Parathyroid adenoma (tissue), 2 donors: ENCODE data around the gene AUTS2.

Experiments used
- H2AFZ ChIP-seq: fragments of 300-600 bp; sonication (generic); one replicate; pipeline ENCODE4 v1.7.0; 2017; ENCODE audit warnings: antibody characterized with exemption, mild to moderate bottlenecking
- H3K27ac ChIP-seq: fragments of 300-600 bp; sonication (generic); one replicate; pipeline ENCODE4 v1.7.0; 2017
- H3K27me3 ChIP-seq: fragments of 300-600 bp; sonication (generic); one replicate; pipeline ENCODE4 v1.7.0; 2017; ENCODE audit warnings: low read length; ENCODE audit not compliant: control insufficient read depth, insufficient read depth
- H3K36me3 ChIP-seq: fragments of 300-600 bp; sonication (generic); one replicate; pipeline ENCODE4 v1.7.0; 2017; ENCODE audit warnings: low read length; ENCODE audit not compliant: control insufficient read depth, insufficient read depth
- H3K4me1 ChIP-seq: fragments of 300-600 bp; sonication (generic); one replicate; pipeline ENCODE4 v1.7.0; 2017; ENCODE audit warnings: control low read depth
- H3K4me2 ChIP-seq: fragments of 300-600 bp; sonication (generic); one replicate; pipeline ENCODE4 v1.7.0; 2017; ENCODE audit warnings: low read length
- H3K4me3 ChIP-seq: fragments of 300-600 bp; sonication (generic); one replicate; pipeline ENCODE4 v1.7.0; 2017; ENCODE audit warnings: low read depth, low read length
- H3K79me2 ChIP-seq: fragments of 300-600 bp; sonication (generic); one replicate; pipeline ENCODE4 v1.7.0; 2017; ENCODE audit warnings: control low read depth
- H3K9ac ChIP-seq: fragments of 300-600 bp; sonication (generic); one replicate; pipeline ENCODE4 v1.7.0; 2017; ENCODE audit warnings: mild to moderate bottlenecking
- H3K9me3 ChIP-seq: fragments of 300-600 bp; sonication (generic); one replicate; pipeline ENCODE4 v1.7.0; 2017; ENCODE audit warnings: low read length; ENCODE audit not compliant: control insufficient read depth
- TF ChIP-seq, protein P1 (sequence below): fragments of 300-600 bp; sonication (generic); IDR thresholded peaks from one replicate; pipeline ENCODE4 v1.7.0; 2017; ENCODE audit warnings: antibody characterized with exemption, mild to moderate bottlenecking
- donor health status: primary hyperparathyroidism.

Gene AUTS2

DNA sequence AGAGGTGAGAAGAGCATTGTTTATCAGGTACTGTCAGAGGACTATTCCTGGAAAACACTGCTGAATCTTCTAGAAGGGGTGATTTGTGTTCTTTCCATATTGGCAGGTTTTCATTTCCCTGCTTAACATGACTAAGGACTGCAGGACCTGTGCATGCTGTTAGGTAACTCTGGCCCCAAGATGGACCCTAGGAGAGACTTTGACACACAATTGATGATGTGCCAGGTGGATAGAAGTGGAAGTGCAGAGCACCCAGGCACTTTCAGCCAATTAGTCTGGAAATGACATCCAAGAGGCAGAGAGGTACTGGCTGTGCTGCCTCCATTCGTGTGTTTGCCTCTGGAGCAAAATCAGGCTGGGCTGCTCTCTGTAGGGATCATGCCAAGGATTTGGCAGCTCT, 1037.4 kb downstream of the AUTS2 start:
- H3K79me2 ChIP-seq: no peaks in the 10 kb centered on the region
- H3K9me3 ChIP-seq: no peaks in the 10 kb centered on the region
- H2AFZ ChIP-seq: no peak overlapping the region
- no peaks in the 10 kb centered on the region for H3K4me1 ChIP-seq
- H3K27me3 ChIP-seq: no peaks in the 10 kb centered on the region
- no peaks in the 10 kb centered on the region for H3K36me3 ChIP-seq
- no peak overlapping the region for H3K4me2 ChIP-seq
- H3K4me3 ChIP-seq: no peak overlapping the region
- no peak overlapping the region for H3K27ac ChIP-seq
- TF ChIP-seq, protein P1, sequence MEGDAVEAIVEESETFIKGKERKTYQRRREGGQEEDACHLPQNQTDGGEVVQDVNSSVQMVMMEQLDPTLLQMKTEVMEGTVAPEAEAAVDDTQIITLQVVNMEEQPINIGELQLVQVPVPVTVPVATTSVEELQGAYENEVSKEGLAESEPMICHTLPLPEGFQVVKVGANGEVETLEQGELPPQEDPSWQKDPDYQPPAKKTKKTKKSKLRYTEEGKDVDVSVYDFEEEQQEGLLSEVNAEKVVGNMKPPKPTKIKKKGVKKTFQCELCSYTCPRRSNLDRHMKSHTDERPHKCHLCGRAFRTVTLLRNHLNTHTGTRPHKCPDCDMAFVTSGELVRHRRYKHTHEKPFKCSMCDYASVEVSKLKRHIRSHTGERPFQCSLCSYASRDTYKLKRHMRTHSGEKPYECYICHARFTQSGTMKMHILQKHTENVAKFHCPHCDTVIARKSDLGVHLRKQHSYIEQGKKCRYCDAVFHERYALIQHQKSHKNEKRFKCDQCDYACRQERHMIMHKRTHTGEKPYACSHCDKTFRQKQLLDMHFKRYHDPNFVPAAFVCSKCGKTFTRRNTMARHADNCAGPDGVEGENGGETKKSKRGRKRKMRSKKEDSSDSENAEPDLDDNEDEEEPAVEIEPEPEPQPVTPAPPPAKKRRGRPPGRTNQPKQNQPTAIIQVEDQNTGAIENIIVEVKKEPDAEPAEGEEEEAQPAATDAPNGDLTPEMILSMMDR: no peak
- H3K9ac ChIP-seq: no peak overlapping the region

DNA sequence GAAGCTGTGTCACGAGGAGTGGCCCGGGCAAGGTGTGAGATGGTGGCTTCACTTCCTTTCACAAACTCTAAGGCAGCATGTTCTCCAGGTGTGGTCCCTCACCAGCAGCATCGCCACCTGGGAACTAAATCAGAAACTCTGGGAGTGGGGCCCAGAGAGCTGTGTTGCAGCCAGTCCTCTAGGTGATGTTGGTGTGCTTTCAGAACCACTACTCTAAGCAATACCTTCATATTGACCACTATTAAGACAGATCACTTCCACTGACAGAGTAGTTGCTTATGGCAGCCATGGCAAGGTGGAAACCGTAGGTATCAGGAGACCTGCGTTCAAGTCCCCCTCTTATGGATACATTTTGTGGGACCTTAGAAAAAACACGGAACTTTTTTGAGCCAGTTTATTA, 1037.9 kb downstream of the AUTS2 start:
- TF ChIP-seq, protein P1: no peak
- H3K4me1 ChIP-seq: no peaks in the 10 kb centered on the region
- H2AFZ ChIP-seq: no peak overlapping the region
- H3K27ac ChIP-seq: no peak overlapping the region
- no peak overlapping the region for H3K4me3 ChIP-seq
- no peak overlapping the region for H3K4me2 ChIP-seq
- no peaks in the 10 kb centered on the region for H3K36me3 ChIP-seq
- H3K9me3 ChIP-seq: no peaks in the 10 kb centered on the region
- H3K79me2 ChIP-seq: no peaks in the 10 kb centered on the region
- H3K9ac ChIP-seq: no peak overlapping the region
- no peaks in the 10 kb centered on the region for H3K27me3 ChIP-seq

DNA sequence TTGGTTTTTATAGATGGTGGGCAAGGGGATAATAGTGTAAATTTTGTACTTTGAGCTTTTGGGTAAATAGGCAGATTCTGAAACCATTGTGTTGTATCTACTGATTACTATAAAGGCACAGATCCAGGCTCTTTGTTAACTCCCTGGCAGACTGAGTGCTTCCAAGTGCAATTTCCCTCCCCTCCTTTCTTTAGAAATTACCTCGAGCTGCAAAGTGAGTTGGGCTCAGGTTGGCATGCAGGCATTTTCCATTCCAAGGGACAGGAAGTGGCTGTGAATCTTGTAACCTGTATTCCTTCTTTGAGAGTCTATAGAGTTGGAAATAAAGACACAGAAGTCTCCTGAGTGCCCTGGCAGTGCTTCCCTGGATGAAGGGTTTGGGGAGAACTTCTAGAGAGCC, 1039.5 kb downstream of the AUTS2 start:
- no peak overlapping the region for H2AFZ ChIP-seq
- H3K79me2 ChIP-seq: no peaks in the 10 kb centered on the region
- no peak overlapping the region for H3K27ac ChIP-seq
- H3K9me3 ChIP-seq: no peaks in the 10 kb centered on the region
- no peaks in the 10 kb centered on the region for H3K4me1 ChIP-seq
- no peak overlapping the region for H3K9ac ChIP-seq
- TF ChIP-seq, protein P1: no peak
- no peaks in the 10 kb centered on the region for H3K27me3 ChIP-seq
- H3K4me2 ChIP-seq: no peak overlapping the region
- no peak overlapping the region for H3K4me3 ChIP-seq
- no peaks in the 10 kb centered on the region for H3K36me3 ChIP-seq

DNA sequence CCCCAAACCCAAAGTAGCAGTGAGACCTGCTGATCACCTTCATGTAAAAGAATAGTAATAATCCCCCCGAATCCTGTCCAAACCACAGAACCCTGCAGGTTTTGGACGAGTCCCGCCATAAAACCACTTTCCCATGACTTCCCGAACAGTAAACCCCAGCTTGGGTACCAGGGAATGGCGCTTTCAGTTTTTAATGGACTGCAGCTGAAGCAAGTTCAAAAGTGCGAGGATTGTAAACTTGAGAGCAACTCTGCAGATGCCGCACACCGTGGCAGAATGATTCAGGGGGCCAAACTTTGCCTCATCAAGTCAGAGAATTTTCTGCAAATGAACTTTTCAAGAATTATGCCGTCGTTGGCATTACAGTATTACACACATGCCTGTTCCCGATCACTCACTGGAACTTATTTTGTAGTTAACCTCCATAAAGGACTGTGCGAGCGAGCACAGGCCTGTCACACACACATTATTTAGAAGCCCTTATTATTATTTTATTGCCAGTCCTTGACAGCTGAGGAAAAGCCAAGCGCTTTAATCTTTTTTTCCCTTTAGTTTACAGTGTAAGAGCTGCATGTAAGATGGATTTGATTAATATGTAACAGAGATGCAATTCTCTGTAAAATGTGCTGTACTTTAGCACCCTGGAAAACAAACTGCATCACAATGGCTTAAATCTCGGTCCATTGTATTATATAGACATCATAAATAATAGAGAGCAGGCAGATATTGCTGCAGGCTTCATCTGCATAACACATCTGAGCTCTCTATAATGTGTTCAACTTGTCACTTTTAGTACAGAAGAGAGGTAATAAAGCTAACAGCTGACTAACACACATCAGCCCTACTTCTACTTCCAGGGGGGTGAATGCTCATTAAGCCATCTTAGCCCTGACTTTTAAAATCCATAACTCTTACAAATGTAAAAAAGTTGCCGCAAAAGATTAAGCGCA, 1040.2 kb downstream of the AUTS2 start:
- no peaks in the 10 kb centered on the region for H3K27me3 ChIP-seq
- H3K9ac ChIP-seq: no peak overlapping the region
- no peak overlapping the region for H3K27ac ChIP-seq
- H3K4me3 ChIP-seq: no peak overlapping the region
- no peak overlapping the region for H3K4me2 ChIP-seq
- H3K4me1 ChIP-seq: no peaks in the 10 kb centered on the region
- no peaks in the 10 kb centered on the region for H3K36me3 ChIP-seq
- TF ChIP-seq, protein P1: no peak
- H3K79me2 ChIP-seq: no peaks in the 10 kb centered on the region
- H3K9me3 ChIP-seq: no peaks in the 10 kb centered on the region
- no peak overlapping the region for H2AFZ ChIP-seq
